Thyroid gland (tissue), 4 donors: ENCODE data around the gene MYH13. TPM values are rescaled to one million over a fixed set of nuclear protein-coding genes. Genes with fewer than 3 reads are reported as not detected.

ENCODE experiments used
- DNase-seq, 2 donors: peaks; one replicate each; pipeline ENCODE4 v3.0.0-alpha.2; 2019
- H3K27ac ChIP-seq, 3 donors: fragments of 200-600 bp; sonication (generic); 1 replicate in 2 of 3; 2 replicates in 1 of 3; pipeline ENCODE4 v1.5.1; 2016 to 2019; ENCODE audit warnings: mild to moderate bottlenecking in 1 of 3, moderate library complexity in 1 of 3
- H3K27me3 ChIP-seq: fragments of 200-600 bp; sonication (generic); one replicate; pipeline ENCODE4 v1.5.1; 2019
- H3K36me3 ChIP-seq, 2 donors: fragments of 200-600 bp; sonication (generic); one replicate each; pipeline ENCODE4 v1.5.1; 2016 to 2019
- H3K4me1 ChIP-seq, 2 donors: fragments of 200-600 bp; sonication (generic); one replicate each; pipeline ENCODE4 v1.5.1; 2017 to 2019
- H3K4me3 ChIP-seq, 3 donors: fragments of 200-600 bp; sonication (generic); replicated peaks in 1 of 3; 1 replicate in 2 of 3; 2 replicates in 1 of 3; pipeline ENCODE4 v1.5.1; 2016; ENCODE audit warnings: mild to moderate bottlenecking in 1 of 3
- H3K9me3 ChIP-seq: fragments of 200-600 bp; sonication (generic); one replicate; pipeline ENCODE4 v1.5.1; 2017
- POLR2A ChIP-seq, 2 donors: fragments of 450-650 bp; IDR thresholded peaks; one replicate each; pipeline ENCODE4 v1.6.1; 2017; ENCODE audit warnings: antibody characterized with exemption in 2 of 2, mild to moderate bottlenecking in 2 of 2, moderate library complexity in 1 of 2
- WGBS, 2 donors: methylation state at CpG; one replicate each; pipeline ENCODE4 v1.1.5; 2017; 5-methylcytosine and 5-hydroxymethylcytosine counted together
- intact Hi-C: fragments of 100-400 bp; cut with DNase I; formaldehyde crosslinking; loops from one replicate; pipeline ENCODE4 v1.15.1; 2023
- total RNA-seq, 4 donors: library from RNA; depleted of rRNA; stranded (reverse); fragments of >200 nt; gene quantifications; one replicate each; pipeline ENCODE4 v1.2.3, GENCODE V29; 2016
- TF ChIP-seq, protein P1 (sequence below), 6 experiments: fragments of 200-600 bp in 3 of 6; fragments of 450-650 bp in 3 of 6; sonication (generic) in 3 of 6; IDR thresholded peaks; one replicate each; pipeline ENCODE4 v1.5.1; 2016 to 2019; ENCODE audit warnings: antibody characterized with exemption in 6 of 6, mild to moderate bottlenecking in 2 of 6, inconsistent platforms in 1 of 6, moderate library complexity in 1 of 6

The MYH13 gene
- total RNA-seq, 4 donors from 2014 or later = not detected

DNA sequence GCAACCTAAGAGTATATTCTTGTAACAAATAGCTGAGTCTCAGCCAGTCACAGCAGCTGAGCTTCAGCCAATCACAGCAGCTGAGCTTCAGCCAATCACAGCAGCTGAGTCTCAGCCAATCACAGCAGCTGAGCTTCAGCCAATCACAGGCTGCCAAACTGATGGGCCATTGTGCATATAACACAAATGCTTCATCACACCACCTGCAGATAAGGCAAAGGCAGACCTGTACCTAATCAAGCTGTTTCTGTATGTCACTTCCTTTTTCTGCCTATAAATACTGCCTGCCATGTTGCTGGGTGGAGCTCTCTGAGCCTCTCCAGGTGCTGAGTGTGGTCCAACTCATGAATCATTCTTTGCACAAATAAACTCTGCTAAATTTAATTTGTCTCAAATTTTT lies 19.9 kb downstream of the MYH13 start:
- no peak for TF ChIP-seq POLR2A (IDR thresholded peaks at IDR 0.05)
- TF ChIP-seq, protein P1, sequence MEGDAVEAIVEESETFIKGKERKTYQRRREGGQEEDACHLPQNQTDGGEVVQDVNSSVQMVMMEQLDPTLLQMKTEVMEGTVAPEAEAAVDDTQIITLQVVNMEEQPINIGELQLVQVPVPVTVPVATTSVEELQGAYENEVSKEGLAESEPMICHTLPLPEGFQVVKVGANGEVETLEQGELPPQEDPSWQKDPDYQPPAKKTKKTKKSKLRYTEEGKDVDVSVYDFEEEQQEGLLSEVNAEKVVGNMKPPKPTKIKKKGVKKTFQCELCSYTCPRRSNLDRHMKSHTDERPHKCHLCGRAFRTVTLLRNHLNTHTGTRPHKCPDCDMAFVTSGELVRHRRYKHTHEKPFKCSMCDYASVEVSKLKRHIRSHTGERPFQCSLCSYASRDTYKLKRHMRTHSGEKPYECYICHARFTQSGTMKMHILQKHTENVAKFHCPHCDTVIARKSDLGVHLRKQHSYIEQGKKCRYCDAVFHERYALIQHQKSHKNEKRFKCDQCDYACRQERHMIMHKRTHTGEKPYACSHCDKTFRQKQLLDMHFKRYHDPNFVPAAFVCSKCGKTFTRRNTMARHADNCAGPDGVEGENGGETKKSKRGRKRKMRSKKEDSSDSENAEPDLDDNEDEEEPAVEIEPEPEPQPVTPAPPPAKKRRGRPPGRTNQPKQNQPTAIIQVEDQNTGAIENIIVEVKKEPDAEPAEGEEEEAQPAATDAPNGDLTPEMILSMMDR (IDR thresholded peaks at IDR 0.05) = no peak
- Histone ChIP-seq H3K36me3 (no peaks in the 10 kb centered on the region), H3K27me3 (no peaks in the 10 kb centered on the region), H3K4me3 (no peak overlapping the region), H3K4me1 (no peaks in the 10 kb centered on the region), H3K9me3 (no peaks in the 10 kb centered on the region), H3K27ac (no peak overlapping the region)
- no peak for DNase-seq
- intact Hi-C loops = no loop called here

DNA sequence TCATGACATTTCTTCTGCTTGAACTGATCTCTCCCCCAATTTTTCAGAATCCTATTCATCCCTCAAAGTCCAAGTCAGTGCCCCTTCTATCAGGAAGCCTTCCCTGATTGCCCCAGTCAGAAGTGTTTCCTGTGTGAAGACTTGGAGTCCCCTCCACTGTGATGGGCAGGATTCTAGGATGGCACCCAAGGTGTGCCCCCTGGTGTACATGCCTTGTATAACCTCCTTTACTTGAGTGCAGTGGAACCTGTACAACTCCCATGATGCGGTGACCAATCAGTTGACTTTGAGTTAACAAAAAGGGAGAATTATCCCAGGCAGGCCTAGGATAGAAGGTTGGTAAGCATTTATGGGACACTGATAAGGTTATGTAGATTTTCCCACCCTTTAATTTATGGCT lies 23.4 kb downstream of the MYH13 start:
- no peaks in the 10 kb centered on the region for H3K27me3 ChIP-seq
- H3K4me1 ChIP-seq = no peaks in the 10 kb centered on the region
- intact Hi-C loops = no loop called here
- TF ChIP-seq, protein P1 (IDR thresholded peaks at IDR 0.05) = no peak
- TF ChIP-seq POLR2A (IDR thresholded peaks at IDR 0.05) = no peak
- no peak for DNase-seq
- 100% methylated on average over 1 of the region's 1 CpG for WGBS, 2 donors
- H3K4me3 ChIP-seq = no peak overlapping the region
- H3K36me3 ChIP-seq = no peaks in the 10 kb centered on the region
- H3K9me3 ChIP-seq = no peaks in the 10 kb centered on the region
- H3K27ac ChIP-seq = no peak overlapping the region

DNA sequence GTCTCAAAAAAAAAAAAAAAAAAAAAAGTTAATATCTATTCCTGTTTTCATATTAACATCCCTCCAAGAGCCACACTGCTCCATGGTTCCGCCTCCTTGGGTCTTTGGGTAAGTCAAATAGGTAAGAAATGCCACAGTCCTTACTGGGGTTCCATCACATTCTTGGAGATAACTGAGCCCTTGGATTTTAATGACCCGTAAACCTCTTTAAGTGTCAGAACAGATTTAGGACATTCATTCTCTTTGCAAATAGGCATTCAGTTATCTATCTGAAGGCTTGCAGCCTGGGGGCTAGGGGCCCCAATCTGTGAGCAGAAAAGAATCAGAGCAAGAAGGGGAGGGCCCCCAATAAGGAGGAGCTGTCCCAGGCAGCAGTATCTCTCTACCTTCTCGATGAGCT lies 28.0 kb downstream of the MYH13 start:
- intact Hi-C loops = no loop called here
- Histone ChIP-seq H3K36me3 (no peaks in the 10 kb centered on the region), H3K27ac (no peak overlapping the region), H3K27me3 (no peaks in the 10 kb centered on the region), H3K4me1 (no peaks in the 10 kb centered on the region), H3K9me3 (no peaks in the 10 kb centered on the region), H3K4me3 (no peak overlapping the region)
- WGBS, 2 donors = 84 to 86% methylated on average over 3 of the region's 3 CpGs
- TF ChIP-seq, protein P1 (IDR thresholded peaks at IDR 0.05) = no peak
- TF ChIP-seq POLR2A (IDR thresholded peaks at IDR 0.05) = no peak
- DNase-seq = no peak

DNA sequence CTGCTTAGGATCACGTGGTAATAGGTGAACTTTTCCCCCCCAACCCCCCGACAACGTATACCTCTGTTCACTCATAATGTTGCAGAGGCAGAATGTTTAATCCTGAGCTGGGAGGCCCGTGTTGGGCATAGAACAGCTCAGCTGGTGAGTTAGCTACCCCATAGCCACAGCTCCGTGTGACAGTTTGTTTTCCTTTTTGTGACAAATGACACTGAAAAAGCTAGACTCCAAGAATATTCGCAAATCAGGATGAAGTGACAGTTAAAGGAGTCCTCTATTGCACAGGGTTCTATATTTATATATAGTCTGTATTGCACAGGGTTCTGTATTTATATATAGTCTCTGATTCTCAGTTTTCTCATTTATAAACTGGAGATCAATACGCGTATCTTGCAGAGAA lies 33.8 kb downstream of the MYH13 start:
- H3K27me3 ChIP-seq = no peaks in the 10 kb centered on the region
- no peaks in the 10 kb centered on the region for H3K36me3 ChIP-seq
- TF ChIP-seq POLR2A (IDR thresholded peaks at IDR 0.05) = no peak
- TF ChIP-seq, protein P1 (IDR thresholded peaks at IDR 0.05) = no peak
- no peak for DNase-seq
- intact Hi-C loops = no loop called here
- no peak overlapping the region for H3K27ac ChIP-seq
- H3K4me1 ChIP-seq = no peaks in the 10 kb centered on the region
- H3K9me3 ChIP-seq = no peaks in the 10 kb centered on the region
- WGBS, 2 donors = 72 to 82% methylated on average over 8 of the region's 8 CpGs
- H3K4me3 ChIP-seq = no peak overlapping the region

DNA sequence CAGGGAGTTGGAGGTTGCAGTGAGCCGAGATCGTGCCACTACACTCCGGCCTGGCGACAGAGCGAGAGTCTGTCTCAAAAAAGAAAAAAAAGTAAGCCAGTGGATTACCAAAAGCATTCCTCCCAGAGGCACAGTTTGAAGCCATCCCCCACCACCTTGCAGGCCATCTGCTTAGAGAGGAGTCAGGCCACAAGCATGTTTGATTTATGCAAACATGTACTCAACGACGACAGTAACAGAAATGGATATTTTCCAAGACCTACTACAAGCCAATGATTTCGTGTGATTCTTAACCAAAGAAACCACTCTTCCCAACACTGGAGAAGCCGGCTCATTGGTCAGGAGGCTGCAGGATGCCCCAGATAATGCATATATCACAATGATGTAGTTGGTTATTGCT lies 34.8 kb downstream of the MYH13 start:
- H3K4me1 ChIP-seq = no peaks in the 10 kb centered on the region
- 73 to 76% methylated on average over 9 of the region's 9 CpGs for WGBS, 2 donors
- no peak overlapping the region for H3K27ac ChIP-seq
- no peak overlapping the region for H3K4me3 ChIP-seq
- TF ChIP-seq POLR2A (IDR thresholded peaks at IDR 0.05) = no peak
- TF ChIP-seq, protein P1 (IDR thresholded peaks at IDR 0.05) = no peak
- intact Hi-C loops = no loop called here
- DNase-seq = no peak
- H3K9me3 ChIP-seq = no peaks in the 10 kb centered on the region
- H3K36me3 ChIP-seq = no peaks in the 10 kb centered on the region
- no peaks in the 10 kb centered on the region for H3K27me3 ChIP-seq
